Karpas-422 (cell line): Measurements from ENCODE around the gene GPR84. TPM values are rescaled to one million over a fixed set of nuclear protein-coding genes. Genes with fewer than 3 reads are reported as not detected.
A peak's percentile ranks its signal among the peaks of the same experiment; 100 is the strongest.
"Not testable (repeated sequence)": the region's sequence is repeated elsewhere in the genome, so short reads cannot be mapped to it uniquely, and the experiment has no call there.

Source experiments
- DNase-seq: peaks from one replicate; pipeline ENCODE4 v3.0.0-alpha.2; 2015
- H2AFZ ChIP-seq: fragments of 200-600 bp; sonication (generic); 2 replicates; pipeline ENCODE4 v1.6.1; 2014; ENCODE audit warnings: antibody characterized with exemption, low read length, mixed read lengths
- H3K27ac ChIP-seq: fragments of 200-600 bp; sonication (generic); 2 replicates; pipeline ENCODE4 v1.5.1; 2014; ENCODE audit warnings: mild to moderate bottlenecking, low read length, moderate library complexity
- H3K27me3 ChIP-seq: fragments of 200-600 bp; sonication (generic); 2 replicates; pipeline ENCODE4 v1.6.1; 2014; ENCODE audit warnings: low read length, mixed read lengths
- H3K36me3 ChIP-seq: fragments of 200-600 bp; sonication (generic); 2 replicates; pipeline ENCODE4 v1.6.1; 2014; ENCODE audit warnings: low read length, mixed read lengths; ENCODE audit not compliant: insufficient read depth
- H3K4me1 ChIP-seq: fragments of 200-600 bp; sonication (generic); 2 replicates; pipeline ENCODE4 v1.6.1; 2014; ENCODE audit warnings: mild to moderate bottlenecking, low read length, mixed read lengths
- H3K4me2 ChIP-seq: fragments of 200-600 bp; sonication (generic); 2 replicates; pipeline ENCODE4 v1.6.1; 2014; ENCODE audit warnings: low read length, low read depth, mild to moderate bottlenecking; ENCODE audit not compliant: poor library complexity, severe bottlenecking
- H3K4me3 ChIP-seq: fragments of 200-600 bp; sonication (generic); 2 replicates; pipeline ENCODE4 v1.5.1; 2014; ENCODE audit warnings: mild to moderate bottlenecking, antibody characterized with exemption, low read length, mixed read lengths
- H3K79me2 ChIP-seq: fragments of 200-600 bp; sonication (generic); 2 replicates; pipeline ENCODE4 v1.6.1; 2014; ENCODE audit warnings: mild to moderate bottlenecking, low read length, mixed read lengths
- H3K9ac ChIP-seq: fragments of 200-600 bp; sonication (generic); 2 replicates; pipeline ENCODE4 v1.6.0; 2014; ENCODE audit warnings: low read length
- H3K9me2 ChIP-seq: fragments of 200-600 bp; sonication (generic), shearing (Covaris generic); replicated peaks from 2 replicates; pipeline ENCODE4 v1.6.0; 2014; ENCODE audit warnings: mild to moderate bottlenecking, low read length, moderate library complexity; ENCODE audit not compliant: insufficient read depth
- H3K9me3 ChIP-seq: fragments of 300-700, 200-600 bp; sonication (generic); 2 replicates; pipeline ENCODE4 v1.6.1; 2014; ENCODE audit warnings: low read length, mixed read lengths
- H4K20me1 ChIP-seq: fragments of 200-600 bp; sonication (generic); 2 replicates; pipeline ENCODE4 v1.6.1; 2014; ENCODE audit warnings: mild to moderate bottlenecking, antibody characterized with exemption, low read length, low read depth; ENCODE audit not compliant: insufficient read depth
- small RNA-seq: library from RNA; depleted of rRNA; stranded (forward); fragments of <200 nt; gene quantifications from one replicate; pipeline ENCODE3, GENCODE V24; 2014
- total RNA-seq: library from RNA; depleted of rRNA; stranded (reverse); fragments of >200 nt; shearing (Covaris generic); gene quantifications from 2 replicates; pipeline ENCODE4 v1.2.3, GENCODE V29; 2014; ENCODE audit warnings: low replicate concordance; rRNA removed

The GPR84 gene
- total RNA-seq, 1 experiment from 2014 or later: not detected

GRCh38 chr12:54325442-54326109 is 38.7 kb downstream of the GPR84 start:
- not testable (repeated sequence) for H3K9me3 ChIP-seq, H2AFZ ChIP-seq, H3K27me3 ChIP-seq, DNase-seq, H3K36me3 ChIP-seq, H4K20me1 ChIP-seq, H3K9me2 ChIP-seq
- H3K4me1 ChIP-seq: peaks cover 13% of the 10 kb centered on the region
- H3K4me3 ChIP-seq: peak overlapping the region; percentile 84
- peak overlapping the region; percentile 83 for H3K9ac ChIP-seq
- H3K27ac ChIP-seq: 0 out of 2 replicates have a peak overlapping the region, but pooled peaks have one; percentile 12
- H3K4me2 ChIP-seq: peak overlapping the region; percentile 98
- peaks cover 30% of the 10 kb centered on the region for H3K79me2 ChIP-seq

- no peaks in the 10 kb centered on the region for H3K9me3 ChIP-seq
- H3K4me1 ChIP-seq: peaks cover 13% of the 10 kb centered on the region
- H3K27ac ChIP-seq: 0 out of 2 replicates have a peak within 1 kb of the TSS, but pooled peaks have one; percentile 12
- H4K20me1 ChIP-seq: no peaks in the 10 kb centered on the region
- peak within 1 kb of the TSS; percentile 84 for H3K4me3 ChIP-seq
- DNase-seq: peak; percentile 99
- no peaks in the 10 kb centered on the region for H3K27me3 ChIP-seq
- H3K36me3 ChIP-seq: no peaks in the 10 kb centered on the region
- H3K9me2 ChIP-seq: no peaks in the 10 kb centered on the region
- peak within 1 kb of the TSS; percentile 98 for H3K4me2 ChIP-seq
- peak within 1 kb of the TSS; percentile 89 for H2AFZ ChIP-seq
- peak within 1 kb of the TSS; percentile 83 for H3K9ac ChIP-seq
- peaks cover 23% of the 10 kb centered on the region for H3K79me2 ChIP-seq
Measured at GRCh38 chr12:54324617-54325441, 39.5 kb downstream of the GPR84 start, which contains the start of gene COPZ1. COPZ1 (plus strand) TSS chr12:54325131; CDS start chr12:54325164, 33 bp downstream.

- H3K27me3 ChIP-seq: no peaks in the 10 kb centered on the region
Measured at GRCh38 chr12:54321363-54321762, 42.9 kb downstream of the GPR84 start.

More at GRCh38 chr12:54321363-54321762, 42.9 kb downstream of the GPR84 start:
- Histone ChIP-seq H3K9me3 (no peaks in the 10 kb centered on the region), H3K9me2 (no peaks in the 10 kb centered on the region), H3K36me3 (no peaks in the 10 kb centered on the region), H2AFZ (no peak overlapping the region), H3K9ac (no peak overlapping the region), H4K20me1 (no peaks in the 10 kb centered on the region), H3K4me2 (no peak overlapping the region), H3K79me2 (peaks cover 10% of the 10 kb centered on the region), H3K4me3 (no peak overlapping the region), H3K4me1 (peaks cover 9% of the 10 kb centered on the region), H3K27ac (no peak overlapping the region)
- DNase-seq: no peak

Small RNAs within 50 kb of the gene (small RNA-seq; reads per million reads assigned to genes)
- gene MIR148B: 77.8 reads per million, percentile 99 among the genes with 10 or more reads in this experiment
- not detected for gene RN7SL744P
- not detected for gene RNU6-950P

Other genes starting within 250 kb of the GPR84 start
- gene SMUG1, start 175.5 kb downstream of the GPR84 start, total RNA-seq: 39.8 and 43.3 TPM in 2 replicates
- gene CBX5, start 84.4 kb downstream of the GPR84 start, total RNA-seq: 25.2 and 41.0 TPM in 2 replicates
- 249 and 260 TPM in 2 replicates for gene HNRNPA1, start 83.8 kb downstream of the GPR84 start, total RNA-seq
- not detected in 2 replicates for gene NFE2, start 63.5 kb downstream of the GPR84 start, total RNA-seq
- 103 and 164 TPM in 2 replicates for gene COPZ1, start 39.4 kb downstream of the GPR84 start, total RNA-seq
- 4.1 and 12.2 TPM in 2 replicates for gene ZNF385A, start 20.2 kb upstream of the GPR84 start, total RNA-seq
- not detected in 2 replicates for gene ITGA5, start 54.8 kb upstream of the GPR84 start, total RNA-seq
- 80.4 and 119 TPM in 2 replicates for gene GTSF1, start 109.1 kb upstream of the GPR84 start, total RNA-seq
- gene NCKAP1L, start 133.3 kb upstream of the GPR84 start, total RNA-seq: 97.8 and 283 TPM in 2 replicates
- 10.5 and 11.8 TPM in 2 replicates for gene PDE1B, start 185.1 kb upstream of the GPR84 start, total RNA-seq
- gene PPP1R1A, start 224.2 kb upstream of the GPR84 start, total RNA-seq: not detected in 2 replicates